GM12872 (cell line): Measurements from ENCODE around the gene GALM.

Experiments
- CTCF ChIP-seq: IDR thresholded peaks from 3 replicates; pipeline ENCODE4 v1.5.1; 2011; ENCODE audit warnings: low read depth, mild to moderate bottlenecking, low read length, moderate library complexity; ENCODE audit not compliant: insufficient read depth

Gene GALM

GRCh38 chr2:38754049-38754448, 88.1 kb downstream of the GALM start:
- no peak for TF ChIP-seq CTCF

- TF ChIP-seq CTCF = no peak
Observed at GRCh38 chr2:38754506-38754905, 88.6 kb downstream of the GALM start.

GRCh38 chr2:38763228-38763627, 97.3 kb downstream of the GALM start:
- no peak for TF ChIP-seq CTCF

- no peak for TF ChIP-seq CTCF
Observed at GRCh38 chr2:38763728-38764127, 97.8 kb downstream of the GALM start.

- TF ChIP-seq CTCF = no peak
Observed at GRCh38 chr2:38765149-38765548, 99.2 kb downstream of the GALM start.

- no peak for TF ChIP-seq CTCF
Observed at GRCh38 chr2:38765551-38765950, 99.6 kb downstream of the GALM start.

GRCh38 chr2:38771632-38772031, 105.7 kb downstream of the GALM start:
- no peak for TF ChIP-seq CTCF
